Small intestine (tissue), 7 donors: ENCODE measurements around the gene MBTD1. TPM values are rescaled to one million over a fixed set of nuclear protein-coding genes. Genes with fewer than 3 reads are reported as not detected.

Experiments
- DNase-seq, 2 donors: peaks; one replicate each; pipeline versions ENCODE4 v3.0.0 to v3.0.0-alpha.2; 2013
- FAIRE-seq: peaks from 2 replicates; lab custom pipeline; 2012; peaks lifted over from hg19 to GRCh38; lab: Jason Lieb, UNC
- H3K27ac ChIP-seq, 3 donors: one replicate each; pipeline ENCODE4 v1.5.1; 2013; ENCODE audit warnings: low read length in 2 of 3, mild to moderate bottlenecking in 2 of 3, control low read depth in 1 of 3, inconsistent platforms in 1 of 3, low read depth in 1 of 3, moderate library complexity in 1 of 3
- H3K27me3 ChIP-seq, 3 donors: one replicate each; pipeline ENCODE4 v1.6.1; 2013; ENCODE audit warnings: low read length in 3 of 3, inconsistent platforms in 1 of 3; ENCODE audit not compliant: control insufficient read depth in 3 of 3, insufficient read depth in 3 of 3
- H3K36me3 ChIP-seq, 3 donors: one replicate each; pipeline ENCODE4 v1.6.1; 2013; ENCODE audit warnings: low read length in 3 of 3, inconsistent platforms in 1 of 3, low read depth in 1 of 3, mild to moderate bottlenecking in 1 of 3, moderate library complexity in 1 of 3; ENCODE audit not compliant: control insufficient read depth in 3 of 3, insufficient read depth in 2 of 3
- H3K4me1 ChIP-seq, 3 donors: one replicate each; pipeline ENCODE4 v1.6.1; 2013; ENCODE audit warnings: low read length in 2 of 3, inconsistent platforms in 1 of 3, low read depth in 1 of 3, mild to moderate bottlenecking in 1 of 3, moderate library complexity in 1 of 3; ENCODE audit not compliant: control insufficient read depth in 3 of 3, insufficient read depth in 2 of 3
- H3K4me3 ChIP-seq, 3 donors: one replicate each; pipeline ENCODE4 v1.5.1; 2013; ENCODE audit warnings: low read length in 3 of 3, control low read depth in 1 of 3, inconsistent platforms in 1 of 3, low read depth in 1 of 3, mild to moderate bottlenecking in 1 of 3, moderate library complexity in 1 of 3
- H3K9me3 ChIP-seq, 2 donors: one replicate each; pipeline ENCODE4 v1.6.1; 2013; ENCODE audit warnings: low read depth in 1 of 2, low read length in 1 of 2; ENCODE audit not compliant: control insufficient read depth in 2 of 2, insufficient read depth in 1 of 2
- WGBS, 3 donors: extraction: QIAGEN DNeasy Blood & Tissue Kit; methylation state at CpG; one replicate each; pipeline ENCODE4 v1.1.7; 2013; 5-methylcytosine and 5-hydroxymethylcytosine counted together
- polyA plus RNA-seq, 4 donors: library from polyadenylated mRNA; stranded (reverse) in 3 of 4; unstranded in 1 of 4; fragments of 200-250 nt in 3 of 4; fragments of 120-200 nt in 1 of 4; gene quantifications; one replicate each; pipeline versions ENCODE4 v1.2.1 to v1.2.3, GENCODE V29; 2013
- donor health status: healthy with polysubstance abuse.
- donor health status: control.
- donor health status: control.
- donor health status: Bipolar disorder and iron deficiency.
- donor health status: healthy.

MBTD1 gene
- polyA plus RNA-seq, 4 donors = 5.7 to 32.9 (median 7.3) TPM

DNA sequence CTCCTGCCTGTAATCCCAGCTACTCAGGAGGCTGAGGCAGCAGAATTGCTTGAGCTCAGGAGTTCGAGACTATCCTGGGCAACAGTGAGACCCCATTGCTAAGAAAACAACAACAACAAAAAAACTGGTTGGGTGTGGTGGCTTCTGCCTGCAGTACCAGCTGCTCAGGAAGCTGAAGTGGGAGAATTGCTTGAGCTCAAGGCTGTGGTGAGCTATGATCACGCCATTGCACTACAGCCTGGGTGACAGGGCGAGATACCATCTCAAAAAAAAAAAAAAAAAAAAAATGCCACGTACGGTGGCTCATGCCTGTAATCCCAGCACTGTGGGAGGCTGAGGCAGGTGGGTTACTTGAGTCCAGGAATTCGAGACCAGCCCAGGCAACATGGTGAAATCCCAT is 59.6 kb downstream of the MBTD1 start:
- peaks cover 5 to 49% (median 12%) of the 10 kb centered on the region in 3 donors for H3K36me3 ChIP-seq
- DNase-seq = no peak
- H3K4me1 ChIP-seq = no peaks in the 10 kb centered on the region
- FAIRE-seq = no peak
- no peak overlapping the region for H3K27ac ChIP-seq
- WGBS, 3 donors = 81 to 98% (median 95%) methylated on average over 4 to 6 of the region's 6 CpGs
- H3K4me3 ChIP-seq = no peak overlapping the region
- H3K9me3 ChIP-seq = no peaks in the 10 kb centered on the region
- H3K27me3 ChIP-seq = no peaks in the 10 kb centered on the region

GRCh38 chr17:51197754-51198153 is 62.1 kb downstream of the MBTD1 start:
- peaks cover 5 to 53% (median 13%) of the 10 kb centered on the region in 3 donors for H3K36me3 ChIP-seq
- FAIRE-seq (no peak), DNase-seq (no peak)
- no peak overlapping the region for H3K27ac ChIP-seq
- 93 to 98% (median 96%) methylated on average over 4 of the region's 4 CpGs for WGBS, 3 donors
- no peaks in the 10 kb centered on the region for H3K27me3 ChIP-seq
- no peaks in the 10 kb centered on the region for H3K9me3 ChIP-seq
- no peaks in the 10 kb centered on the region for H3K4me1 ChIP-seq
- no peak overlapping the region for H3K4me3 ChIP-seq

DNA sequence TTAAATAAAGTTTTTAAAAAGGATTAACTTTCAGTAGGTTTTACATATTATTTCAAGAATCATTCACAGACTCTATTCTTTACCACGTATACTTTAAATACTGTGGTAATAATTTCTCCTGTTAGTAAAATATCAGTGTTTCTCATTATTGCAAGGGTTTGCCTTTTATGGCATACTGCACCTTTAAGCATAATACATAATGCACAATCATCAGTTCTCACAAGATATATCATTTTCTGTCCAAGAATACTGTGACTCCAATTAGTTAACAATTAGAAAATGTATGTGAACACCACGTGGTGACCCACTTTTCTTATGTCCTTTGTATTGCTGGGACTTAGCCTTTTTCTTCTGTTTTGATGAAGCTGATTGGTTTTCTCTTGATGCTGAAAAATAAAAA is 68.0 kb downstream of the MBTD1 start:
- peaks cover 5 to 41% (median 7%) of the 10 kb centered on the region in 3 donors for H3K36me3 ChIP-seq
- WGBS, 3 donors = 81 to 89% (median 88%) methylated on average over 2 of the region's 2 CpGs

DNA sequence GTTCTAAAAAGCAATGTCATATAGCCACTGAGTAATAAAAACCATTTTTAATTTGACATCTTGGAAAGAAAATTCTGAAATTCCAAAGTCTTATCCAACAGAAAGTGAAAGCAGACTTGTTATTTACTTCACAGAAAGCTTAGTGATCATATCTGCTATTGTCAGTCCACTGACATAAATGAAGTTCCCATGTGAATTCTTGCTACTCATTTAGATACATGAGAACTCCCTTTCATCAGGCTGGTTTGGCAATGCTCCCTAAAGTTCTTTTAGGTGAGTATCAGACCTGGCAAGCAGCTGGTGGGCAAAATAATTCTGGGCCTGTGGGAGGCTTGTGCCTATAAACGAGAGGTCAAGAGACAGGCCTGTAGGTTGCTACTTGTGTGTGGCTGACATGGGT is 70.2 kb downstream of the MBTD1 start:
- H3K36me3 ChIP-seq = peaks cover 0 to 39% (median 5%) of the 10 kb centered on the region in 3 donors

More for the DNA sequence above, 68.0 kb downstream of the MBTD1 start:
- H3K27ac ChIP-seq = no peak overlapping the region
- H3K9me3 ChIP-seq = no peaks in the 10 kb centered on the region
- no peak overlapping the region for H3K4me3 ChIP-seq
- no peaks in the 10 kb centered on the region for H3K4me1 ChIP-seq
- FAIRE-seq (no peak), DNase-seq (no peak)
- no peaks in the 10 kb centered on the region for H3K27me3 ChIP-seq

GRCh38 chr17:51189162-51189561 is 70.7 kb downstream of the MBTD1 start:
- H3K4me1 ChIP-seq = peaks cover 0 to 3% (median 0%) of the 10 kb centered on the region in 3 donors
- peak overlapping the region in 1 of 3 donors; percentile 9 for H3K27ac ChIP-seq
- no peaks in the 10 kb centered on the region for H3K27me3 ChIP-seq
- peaks cover 0 to 34% (median 5%) of the 10 kb centered on the region in 3 donors for H3K36me3 ChIP-seq
- no peak overlapping the region for H3K4me3 ChIP-seq
- H3K9me3 ChIP-seq = no peaks in the 10 kb centered on the region
- no peak for DNase-seq
- FAIRE-seq = no peak

More for the DNA sequence above, 70.2 kb downstream of the MBTD1 start:
- H3K4me1 ChIP-seq = no peaks in the 10 kb centered on the region
- no peak for FAIRE-seq
- H3K27me3 ChIP-seq = no peaks in the 10 kb centered on the region
- no peak overlapping the region for H3K4me3 ChIP-seq
- DNase-seq = peak; percentile 11 to 19
- WGBS, 3 donors = 63 to 77% (median 75%) methylated on average over 1 of the region's 1 CpG
- peak overlapping the region in 1 of 3 donors; percentile 9 for H3K27ac ChIP-seq
- H3K9me3 ChIP-seq = no peaks in the 10 kb centered on the region

DNA sequence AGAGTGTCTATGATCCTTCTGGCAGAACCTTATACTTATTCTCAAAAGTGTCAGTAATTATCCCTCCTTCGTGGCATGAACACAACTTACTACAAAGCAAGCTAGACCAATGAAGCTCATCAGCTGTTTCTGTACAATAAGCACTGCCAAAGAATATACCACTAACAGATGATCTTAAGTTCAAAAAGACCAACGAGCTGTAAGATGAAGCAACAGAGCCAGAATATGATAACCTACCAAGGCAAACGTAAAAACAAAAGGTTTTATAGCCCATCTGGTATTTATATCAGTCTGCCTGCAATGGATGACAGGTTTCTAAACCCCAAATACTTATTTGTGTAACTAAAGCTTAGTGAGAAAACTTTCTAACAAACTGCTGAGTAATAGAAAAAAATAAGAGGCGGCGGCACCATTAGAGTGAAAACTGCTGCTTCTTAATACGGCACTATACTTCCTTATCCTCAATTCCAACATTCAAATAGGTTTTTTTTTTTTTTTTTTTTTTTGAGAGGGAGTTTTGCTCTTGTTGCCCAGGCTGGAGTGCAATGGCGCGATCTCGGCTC is 71.5 kb downstream of the MBTD1 start:
- no peak overlapping the region for H3K4me3 ChIP-seq
- no peak for DNase-seq
- H3K4me1 ChIP-seq = peaks cover 0 to 3% (median 0%) of the 10 kb centered on the region in 3 donors
- 81 to 87% (median 86%) methylated on average over 9 of the region's 9 CpGs for WGBS, 3 donors
- peaks cover 0 to 28% (median 5%) of the 10 kb centered on the region in 3 donors for H3K36me3 ChIP-seq
- no peaks in the 10 kb centered on the region for H3K9me3 ChIP-seq
- H3K27me3 ChIP-seq = no peaks in the 10 kb centered on the region
- H3K27ac ChIP-seq = no peak overlapping the region
- no peak for FAIRE-seq

DNA sequence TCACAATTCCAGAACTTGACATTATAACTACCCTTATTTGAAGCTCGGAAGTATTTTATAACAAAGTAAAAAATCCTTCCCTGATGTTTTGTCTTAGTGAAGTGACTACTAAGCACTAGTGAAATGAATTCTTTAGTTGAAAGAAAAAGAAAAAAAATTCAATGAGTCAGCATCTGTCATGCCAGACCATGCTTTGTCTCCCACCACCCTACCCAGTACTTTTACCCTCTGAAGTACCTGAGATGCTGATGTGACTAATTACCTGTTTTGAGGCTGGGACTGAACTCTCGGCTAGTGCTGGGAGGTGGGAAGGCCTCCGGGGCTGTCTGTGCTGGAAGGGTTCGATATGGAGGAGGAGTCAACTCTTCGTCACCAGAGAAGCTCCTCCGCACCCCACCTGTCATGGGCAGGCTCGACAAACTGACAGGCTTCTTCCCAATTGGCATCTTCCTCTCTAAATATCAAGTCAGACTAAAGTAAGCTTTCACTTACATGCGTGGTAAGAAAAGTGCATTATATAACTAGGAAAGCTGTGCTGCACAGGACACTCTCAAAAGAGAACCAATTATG is 74.0 kb downstream of the MBTD1 start:
- no peaks in the 10 kb centered on the region for H3K27me3 ChIP-seq
- DNase-seq = no peak
- no peak overlapping the region for H3K4me3 ChIP-seq
- H3K36me3 ChIP-seq = peaks cover 4 to 42% (median 5%) of the 10 kb centered on the region in 3 donors
- H3K9me3 ChIP-seq = no peaks in the 10 kb centered on the region
- FAIRE-seq = no peak
- H3K27ac ChIP-seq = no peak overlapping the region
- 94 to 96% (median 95%) methylated on average over 8 of the region's 8 CpGs for WGBS, 3 donors
- peaks cover 0 to 3% (median 0%) of the 10 kb centered on the region in 3 donors for H3K4me1 ChIP-seq

- Histone ChIP-seq H3K4me3 (no peak overlapping the region), H3K27me3 (no peaks in the 10 kb centered on the region), H3K36me3 (peaks cover 4 to 33% (median 5%) of the 10 kb centered on the region in 3 donors), H3K9me3 (no peaks in the 10 kb centered on the region), H3K27ac (no peak overlapping the region), H3K4me1 (peaks cover 0 to 3% (median 0%) of the 10 kb centered on the region in 3 donors)
- 52 to 63% (median 60%) methylated on average over 1 of the region's 1 CpG for WGBS, 3 donors
- DNase-seq (no peak), FAIRE-seq (no peak)
These were observed 75.7 kb downstream of the MBTD1 start for GRCh38 chr17:51184124-51184523.
